Liver (tissue), 9 donors: Measurements from ENCODE around the gene VPS35. TPM values are rescaled to one million over a fixed set of nuclear protein-coding genes. Genes with fewer than 3 reads are reported as not detected.

Experiments used
- DNase-seq: peaks from one replicate; pipeline ENCODE4 v3.0.0-alpha.2; 2017; ENCODE audit warnings: low spot score
- H3K27ac ChIP-seq, 2 donors: one replicate each; pipeline ENCODE4 v1.7.0; 2013; ENCODE audit warnings: inconsistent platforms in 2 of 2, low read length in 2 of 2, control low read depth in 1 of 2, low read depth in 1 of 2, mild to moderate bottlenecking in 1 of 2
- H3K27me3 ChIP-seq, 4 donors: one replicate each; pipeline versions ENCODE4 v1.6.1 to v1.7.0; 2013; ENCODE audit warnings: low read length in 3 of 4, inconsistent platforms in 1 of 4, mild to moderate bottlenecking in 1 of 4, moderate library complexity in 1 of 4; ENCODE audit not compliant: control insufficient read depth in 4 of 4, insufficient read depth in 4 of 4
- H3K36me3 ChIP-seq, 4 donors: one replicate each; pipeline versions ENCODE4 v1.6.1 to v1.7.0; 2013; ENCODE audit warnings: low read length in 3 of 4, mild to moderate bottlenecking in 3 of 4, low read depth in 1 of 4, moderate library complexity in 1 of 4; ENCODE audit not compliant: control insufficient read depth in 4 of 4, insufficient read depth in 3 of 4
- H3K4me1 ChIP-seq, 4 donors: one replicate each; pipeline versions ENCODE4 v1.6.1 to v1.7.0; 2013; ENCODE audit warnings: low read length in 3 of 4, mild to moderate bottlenecking in 3 of 4, moderate library complexity in 1 of 4; ENCODE audit not compliant: control insufficient read depth in 4 of 4, insufficient read depth in 4 of 4
- H3K4me3 ChIP-seq, 3 donors: one replicate each; pipeline versions ENCODE4 v1.6.1 to v1.7.0; 2013; ENCODE audit warnings: low read length in 3 of 3, control low read depth in 1 of 3, low read depth in 1 of 3, mild to moderate bottlenecking in 1 of 3
- H3K9ac ChIP-seq, 2 donors: one replicate each; pipeline ENCODE4 v1.7.0; 2013; ENCODE audit warnings: low read length in 2 of 2, mild to moderate bottlenecking in 2 of 2, moderate library complexity in 2 of 2, control low read depth in 1 of 2, low read depth in 1 of 2
- H3K9me3 ChIP-seq, 4 donors: one replicate each; pipeline versions ENCODE4 v1.6.1 to v1.7.0; 2013; ENCODE audit warnings: low read length in 3 of 4; ENCODE audit not compliant: control insufficient read depth in 4 of 4
- EGR1 ChIP-seq, 2 donors: IDR thresholded peaks; 2 replicates each; pipeline ENCODE4 v1.6.1; 2016 to 2018; ENCODE audit warnings: antibody characterized with exemption in 2 of 2, low read depth in 2 of 2
- FOXA1 ChIP-seq: IDR thresholded peaks from 2 replicates; pipeline ENCODE4 v1.6.1; 2016; ENCODE audit warnings: antibody characterized with exemption
- FOXA2 ChIP-seq: IDR thresholded peaks from 2 replicates; pipeline ENCODE4 v1.6.1; 2016; ENCODE audit warnings: antibody characterized with exemption
- GABPA ChIP-seq, 2 donors: IDR thresholded peaks in 1 of 2; conservative IDR thresholded peaks in 1 of 2; 2 replicates each; pipeline ENCODE4 v1.6.1; 2016; ENCODE audit warnings: antibody characterized with exemption in 2 of 2, mild to moderate bottlenecking in 1 of 2, moderate library complexity in 1 of 2
- HNF4A ChIP-seq, 2 donors: conservative IDR thresholded peaks; 2 replicates each; pipeline ENCODE4 v1.6.1; 2016; ENCODE audit warnings: antibody characterized with exemption in 2 of 2, mild to moderate bottlenecking in 2 of 2
- HNF4G ChIP-seq: IDR thresholded peaks from 2 replicates; pipeline ENCODE4 v1.6.1; 2016; ENCODE audit warnings: antibody characterized with exemption
- JUND ChIP-seq, 2 donors: IDR thresholded peaks; 2 replicates each; pipeline ENCODE4 v1.6.1; 2016; ENCODE audit warnings: antibody characterized with exemption in 2 of 2
- MAX ChIP-seq: IDR thresholded peaks from 2 replicates; pipeline ENCODE4 v1.6.1; 2016; ENCODE audit warnings: antibody characterized with exemption
- NR2F2 ChIP-seq: IDR thresholded peaks from 2 replicates; pipeline ENCODE4 v1.6.1; 2016; ENCODE audit warnings: antibody characterized with exemption
- RAD21 ChIP-seq, 2 donors: IDR thresholded peaks; 2 replicates each; pipeline ENCODE4 v1.6.1; 2016; ENCODE audit warnings: antibody characterized with exemption in 2 of 2, mild to moderate bottlenecking in 2 of 2
- REST ChIP-seq: IDR thresholded peaks from 2 replicates; pipeline ENCODE4 v1.6.1; 2016; ENCODE audit warnings: antibody characterized with exemption, mild to moderate bottlenecking
- RXRA ChIP-seq, 2 donors: IDR thresholded peaks; 2 replicates each; pipeline ENCODE4 v1.6.1; 2017 to 2018; ENCODE audit warnings: antibody characterized with exemption in 2 of 2, mild to moderate bottlenecking in 1 of 2
- SP1 ChIP-seq: IDR thresholded peaks from 2 replicates; pipeline ENCODE4 v1.6.1; 2018; ENCODE audit warnings: antibody characterized with exemption, mild to moderate bottlenecking
- TAF1 ChIP-seq: conservative IDR thresholded peaks from 2 replicates; pipeline ENCODE4 v1.6.1; 2016; ENCODE audit warnings: antibody characterized with exemption, mild to moderate bottlenecking
- YY1 ChIP-seq: IDR thresholded peaks from 2 replicates; pipeline ENCODE4 v1.6.1; 2016; ENCODE audit warnings: antibody characterized with exemption, mild to moderate bottlenecking
- WGBS: extraction: QIAGEN DNeasy Blood & Tissue Kit; methylation state at CpG from one replicate; pipeline ENCODE4 v1.1.7; 2013; 5-methylcytosine and 5-hydroxymethylcytosine counted together
- polyA plus RNA-seq, 2 donors: library from polyadenylated mRNA; stranded (reverse) in 1 of 2; unstranded in 1 of 2; fragments of 200-250 nt in 1 of 2; fragments of >200 nt in 1 of 2; fragmentation: Nextera tagmentation in 1 of 2; extraction: Ambion mirVana in 1 of 2; gene quantifications; one replicate each; pipeline versions ENCODE4 v1.2.1 to v1.2.3, GENCODE V29; 2013 to 2015
- total RNA-seq, 2 donors: library from RNA; depleted of rRNA; stranded (reverse); fragments of >200 nt; gene quantifications; one replicate each; pipeline ENCODE4 v1.2.3, GENCODE V29; 2014
- TF ChIP-seq, protein P1 (sequence below): fragments of 150-350 bp; IDR thresholded peaks from 2 replicates; pipeline ENCODE4 v1.5.1; 2017; ENCODE audit warnings: improper control_type of control experiment, low read depth, low read length; ENCODE audit not compliant: missing input control
- TF ChIP-seq, protein P2 (sequence below): IDR thresholded peaks from 2 replicates; pipeline ENCODE4 v1.6.1; 2016; ENCODE audit warnings: antibody characterized with exemption
- donor health status: healthy.
- donor health status: healthy.
- donor health status: healthy.
- donor health status: healthy.
- donor health status: healthy.

VPS35 gene
- total and polyA plus RNA-seq, 4 donors = 10.5 to 52.7 (median 23.6) TPM

- Histone ChIP-seq H3K27ac (no peak overlapping the region), H3K36me3 (no peaks in the 10 kb centered on the region), H3K9me3 (peaks cover 0 to 3% (median 0%) of the 10 kb centered on the region in 4 donors), H3K4me1 (no peaks in the 10 kb centered on the region), H3K4me3 (no peak overlapping the region), H3K9ac (no peak overlapping the region), H3K27me3 (no peaks in the 10 kb centered on the region)
- 89% methylated on average over 7 of the region's 7 CpGs for WGBS
- TF ChIP-seq FOXA2 = no peak
- TF ChIP-seq TAF1 = no peak
- TF ChIP-seq, protein P1, sequence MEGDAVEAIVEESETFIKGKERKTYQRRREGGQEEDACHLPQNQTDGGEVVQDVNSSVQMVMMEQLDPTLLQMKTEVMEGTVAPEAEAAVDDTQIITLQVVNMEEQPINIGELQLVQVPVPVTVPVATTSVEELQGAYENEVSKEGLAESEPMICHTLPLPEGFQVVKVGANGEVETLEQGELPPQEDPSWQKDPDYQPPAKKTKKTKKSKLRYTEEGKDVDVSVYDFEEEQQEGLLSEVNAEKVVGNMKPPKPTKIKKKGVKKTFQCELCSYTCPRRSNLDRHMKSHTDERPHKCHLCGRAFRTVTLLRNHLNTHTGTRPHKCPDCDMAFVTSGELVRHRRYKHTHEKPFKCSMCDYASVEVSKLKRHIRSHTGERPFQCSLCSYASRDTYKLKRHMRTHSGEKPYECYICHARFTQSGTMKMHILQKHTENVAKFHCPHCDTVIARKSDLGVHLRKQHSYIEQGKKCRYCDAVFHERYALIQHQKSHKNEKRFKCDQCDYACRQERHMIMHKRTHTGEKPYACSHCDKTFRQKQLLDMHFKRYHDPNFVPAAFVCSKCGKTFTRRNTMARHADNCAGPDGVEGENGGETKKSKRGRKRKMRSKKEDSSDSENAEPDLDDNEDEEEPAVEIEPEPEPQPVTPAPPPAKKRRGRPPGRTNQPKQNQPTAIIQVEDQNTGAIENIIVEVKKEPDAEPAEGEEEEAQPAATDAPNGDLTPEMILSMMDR = no peak
- TF ChIP-seq RAD21 (IDR thresholded peaks at IDR 0.05) = no peak
- no peak for TF ChIP-seq EGR1 (IDR thresholded peaks at IDR 0.05; ENCODE audit: low read depth in 2 of 2)
- no peak for TF ChIP-seq HNF4G
- TF ChIP-seq, protein P2, sequence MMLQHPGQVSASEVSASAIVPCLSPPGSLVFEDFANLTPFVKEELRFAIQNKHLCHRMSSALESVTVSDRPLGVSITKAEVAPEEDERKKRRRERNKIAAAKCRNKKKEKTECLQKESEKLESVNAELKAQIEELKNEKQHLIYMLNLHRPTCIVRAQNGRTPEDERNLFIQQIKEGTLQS = no peak
- TF ChIP-seq GABPA (IDR thresholded peaks at IDR 0.05 in 1 of 2, conservative IDR thresholded peaks at IDR 0.05 in 1 of 2) = no peak
- TF ChIP-seq JUND (IDR thresholded peaks at IDR 0.05) = no peak
- no peak for TF ChIP-seq SP1
- TF ChIP-seq NR2F2 = no peak
- TF ChIP-seq HNF4A (conservative IDR thresholded peaks at IDR 0.05) = no peak
- no peak for TF ChIP-seq REST
- DNase-seq = no peak
These were observed 26.0 kb upstream of the VPS35 start for GRCh38 chr16:46714797-46715591.

DNA sequence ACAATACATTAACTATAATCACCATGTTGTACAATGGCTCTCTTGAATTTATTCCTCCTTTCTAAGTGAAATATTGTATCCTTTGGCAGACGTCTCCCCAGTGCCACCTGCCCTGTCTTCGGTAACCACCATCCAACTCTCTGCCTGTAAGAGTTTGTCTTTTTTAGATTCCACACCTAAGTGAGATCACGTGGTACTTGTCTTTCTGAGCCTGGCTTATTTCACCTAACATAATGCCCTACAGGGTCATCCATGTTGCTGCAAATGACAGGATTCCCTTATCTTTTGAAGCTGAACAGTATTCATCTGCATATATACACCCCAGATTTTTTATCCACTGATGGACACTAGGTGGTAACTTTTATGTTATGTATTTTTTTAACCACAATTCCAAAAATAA is 24.7 kb upstream of the VPS35 start:
- Histone ChIP-seq H3K27ac (no peak overlapping the region), H3K9ac (no peak overlapping the region), H3K27me3 (no peaks in the 10 kb centered on the region), H3K9me3 (peaks cover 0 to 3% (median 0%) of the 10 kb centered on the region in 4 donors), H3K36me3 (no peaks in the 10 kb centered on the region), H3K4me3 (no peak overlapping the region), H3K4me1 (no peaks in the 10 kb centered on the region)
- WGBS = 81% methylated on average over 3 of the region's 3 CpGs
- TF ChIP-seq FOXA1 = no peak
- TF ChIP-seq GABPA (IDR thresholded peaks at IDR 0.05 in 1 of 2, conservative IDR thresholded peaks at IDR 0.05 in 1 of 2) = no peak
- no peak for TF ChIP-seq RXRA (IDR thresholded peaks at IDR 0.05)
- TF ChIP-seq REST = no peak
- TF ChIP-seq EGR1 (IDR thresholded peaks at IDR 0.05; ENCODE audit: low read depth in 2 of 2) = no peak
- TF ChIP-seq FOXA2 = no peak
- no peak for TF ChIP-seq SP1
- TF ChIP-seq YY1 = no peak
- TF ChIP-seq, protein P1 = no peak
- TF ChIP-seq MAX = no peak
- no peak for TF ChIP-seq TAF1
- no peak for DNase-seq
